SU-DHL-6 (cell line): ENCODE data around the gene SLC35E4.

Experiments used
- EZH2phosphoT487 ChIP-seq: fragments of 200-600 bp; sonication (generic), shearing (Covaris generic); conservative IDR thresholded peaks from 2 replicates; pipeline ENCODE4 v1.6.1; 2018; ENCODE audit warnings: mild to moderate bottlenecking, antibody characterized with exemption, low read length, moderate library complexity, mixed read lengths
- TF ChIP-seq, protein P1 (sequence below): fragments of 200-600 bp; sonication (generic); IDR thresholded peaks from one replicate; pipeline ENCODE4 v1.5.1; 2017; ENCODE audit warnings: antibody characterized with exemption, mild to moderate bottlenecking, low read length, moderate library complexity; ENCODE audit not compliant: insufficient read depth, poor library complexity, severe bottlenecking

DNA sequence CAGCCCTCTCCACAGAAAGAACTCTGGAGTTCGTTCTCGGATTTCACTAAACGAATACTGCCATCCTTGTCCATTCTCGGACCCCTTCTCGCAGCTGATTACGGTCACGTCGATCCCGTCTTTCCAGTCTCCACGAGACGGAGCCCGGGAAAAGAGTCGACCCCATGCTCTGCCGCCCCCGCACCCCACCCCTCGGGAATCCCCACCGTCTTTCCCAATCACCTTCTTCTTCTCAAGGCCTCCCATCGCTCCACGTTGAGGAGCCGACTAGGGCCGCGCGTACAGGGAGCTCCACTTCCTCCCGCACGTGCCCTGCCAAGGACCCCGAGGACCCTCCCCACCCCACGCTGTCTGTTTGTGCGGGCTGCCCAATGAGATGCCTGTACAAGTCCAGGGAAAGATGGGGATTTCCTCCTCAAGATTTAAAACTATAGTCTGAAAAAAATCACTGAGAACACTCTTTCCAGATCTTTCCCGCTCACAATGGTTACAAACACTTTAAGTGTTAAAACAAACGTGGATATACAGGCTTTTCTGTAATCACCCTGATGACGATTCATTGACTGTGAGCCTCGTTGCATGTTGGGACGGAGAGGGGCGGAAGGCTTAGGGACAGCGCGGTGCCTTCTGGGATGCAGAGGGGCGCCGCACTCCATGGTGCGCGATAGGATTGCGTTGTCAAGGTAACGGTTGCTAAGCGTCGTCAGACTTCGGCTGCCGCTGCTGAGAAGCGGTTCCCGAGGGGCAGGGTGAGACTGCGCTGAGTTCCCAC lies 43.8 kb upstream of the SLC35E4 start, which contains the start of gene PES1:
- TF ChIP-seq, protein P1, sequence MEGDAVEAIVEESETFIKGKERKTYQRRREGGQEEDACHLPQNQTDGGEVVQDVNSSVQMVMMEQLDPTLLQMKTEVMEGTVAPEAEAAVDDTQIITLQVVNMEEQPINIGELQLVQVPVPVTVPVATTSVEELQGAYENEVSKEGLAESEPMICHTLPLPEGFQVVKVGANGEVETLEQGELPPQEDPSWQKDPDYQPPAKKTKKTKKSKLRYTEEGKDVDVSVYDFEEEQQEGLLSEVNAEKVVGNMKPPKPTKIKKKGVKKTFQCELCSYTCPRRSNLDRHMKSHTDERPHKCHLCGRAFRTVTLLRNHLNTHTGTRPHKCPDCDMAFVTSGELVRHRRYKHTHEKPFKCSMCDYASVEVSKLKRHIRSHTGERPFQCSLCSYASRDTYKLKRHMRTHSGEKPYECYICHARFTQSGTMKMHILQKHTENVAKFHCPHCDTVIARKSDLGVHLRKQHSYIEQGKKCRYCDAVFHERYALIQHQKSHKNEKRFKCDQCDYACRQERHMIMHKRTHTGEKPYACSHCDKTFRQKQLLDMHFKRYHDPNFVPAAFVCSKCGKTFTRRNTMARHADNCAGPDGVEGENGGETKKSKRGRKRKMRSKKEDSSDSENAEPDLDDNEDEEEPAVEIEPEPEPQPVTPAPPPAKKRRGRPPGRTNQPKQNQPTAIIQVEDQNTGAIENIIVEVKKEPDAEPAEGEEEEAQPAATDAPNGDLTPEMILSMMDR: no peak
- no peak for TF ChIP-seq EZH2phosphoT487
